Airway epithelial cell (primary cell): Measurements from ENCODE around the gene VAV3. TPM values are rescaled to one million over a fixed set of nuclear protein-coding genes. Genes with fewer than 3 reads are reported as not detected.

Source experiments
- total RNA-seq: library from RNA; depleted of rRNA; stranded (reverse); fragments of >200 nt; gene quantifications from 2 replicates; pipeline ENCODE4 v1.2.3, GENCODE V29; 2015

VAV3 gene, protein sequence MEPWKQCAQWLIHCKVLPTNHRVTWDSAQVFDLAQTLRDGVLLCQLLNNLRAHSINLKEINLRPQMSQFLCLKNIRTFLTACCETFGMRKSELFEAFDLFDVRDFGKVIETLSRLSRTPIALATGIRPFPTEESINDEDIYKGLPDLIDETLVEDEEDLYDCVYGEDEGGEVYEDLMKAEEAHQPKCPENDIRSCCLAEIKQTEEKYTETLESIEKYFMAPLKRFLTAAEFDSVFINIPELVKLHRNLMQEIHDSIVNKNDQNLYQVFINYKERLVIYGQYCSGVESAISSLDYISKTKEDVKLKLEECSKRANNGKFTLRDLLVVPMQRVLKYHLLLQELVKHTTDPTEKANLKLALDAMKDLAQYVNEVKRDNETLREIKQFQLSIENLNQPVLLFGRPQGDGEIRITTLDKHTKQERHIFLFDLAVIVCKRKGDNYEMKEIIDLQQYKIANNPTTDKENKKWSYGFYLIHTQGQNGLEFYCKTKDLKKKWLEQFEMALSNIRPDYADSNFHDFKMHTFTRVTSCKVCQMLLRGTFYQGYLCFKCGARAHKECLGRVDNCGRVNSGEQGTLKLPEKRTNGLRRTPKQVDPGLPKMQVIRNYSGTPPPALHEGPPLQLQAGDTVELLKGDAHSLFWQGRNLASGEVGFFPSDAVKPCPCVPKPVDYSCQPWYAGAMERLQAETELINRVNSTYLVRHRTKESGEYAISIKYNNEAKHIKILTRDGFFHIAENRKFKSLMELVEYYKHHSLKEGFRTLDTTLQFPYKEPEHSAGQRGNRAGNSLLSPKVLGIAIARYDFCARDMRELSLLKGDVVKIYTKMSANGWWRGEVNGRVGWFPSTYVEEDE
- total RNA-seq: 7.2 and 7.3 TPM in 2 replicates

GRCh38 chr1:107965110-107965991, at the start of gene VAV3:
Gene VAV3 (minus strand): TSS chr1:107965180. CDS start chr1:107964869, 311 bp downstream.

Other genes with a start within 250 kb of the VAV3 start
- 39.4 and 40.8 TPM in 2 replicates for gene SLC25A24, start 235.2 kb upstream of the VAV3 start, total RNA-seq